HG03460 (cell line): ENCODE results near the gene NME8.

ENCODE experiments used
- ATAC-seq: cut with Tn5 transposase; IDR thresholded peaks from one replicate; pipeline ENCODE4 v1.9.1; 2021; ENCODE audit not compliant: unreplicated experiment

NME8 gene

GRCh38 chr7:37930226-37930948 lies 82.0 kb downstream of the NME8 start:
- no peak for ATAC-seq

GRCh38 chr7:37932543-37932942 lies 84.1 kb downstream of the NME8 start:
- no peak for ATAC-seq

- ATAC-seq, result no peak
Observed at GRCh38 chr7:37933018-37933566, 84.7 kb downstream of the NME8 start.

GRCh38 chr7:37942934-37943610 lies 94.7 kb downstream of the NME8 start:
- no peak for ATAC-seq

- ATAC-seq, result no peak
Observed at GRCh38 chr7:37943905-37944736, 95.7 kb downstream of the NME8 start.

GRCh38 chr7:37944737-37945054 lies 96.3 kb downstream of the NME8 start:
- no peak for ATAC-seq

- no peak for ATAC-seq
Observed at GRCh38 chr7:37945336-37945735, 96.9 kb downstream of the NME8 start.

GRCh38 chr7:37947138-37947940 lies 98.9 kb downstream of the NME8 start:
- no peak for ATAC-seq

- ATAC-seq, result no peak
Observed at GRCh38 chr7:37947941-37948210, 99.5 kb downstream of the NME8 start.
